ENCODE results near the gene APBB3. TPM values are rescaled to one million over a fixed set of nuclear protein-coding genes. Genes with fewer than 3 reads are reported as not detected.

The APBB3 gene
- total RNA-seq, 1 experiment from 2014 or later = 9.2 TPM

- in situ Hi-C loops (cut with HindIII; ENCODE audit: low pct_unique_long_range_greater_than_20kb, low sequenced_read_pairs) = no loop called here
- no peak for DNase-seq (ENCODE audit: low read depth, low spot score)
Measured at GRCh38 chr5:140561753-140562523, 2.5 kb downstream of the APBB3 start.

GRCh38 chr5:140560227-140560626 is 4.2 kb downstream of the APBB3 start:
- no peak for DNase-seq (ENCODE audit: low read depth, low spot score)
- in situ Hi-C loops (cut with HindIII; ENCODE audit: low pct_unique_long_range_greater_than_20kb, low sequenced_read_pairs) = no loop called here

GRCh38 chr5:140558542-140558941 is 5.9 kb downstream of the APBB3 start:
- in situ Hi-C loops (cut with HindIII; ENCODE audit: low pct_unique_long_range_greater_than_20kb, low sequenced_read_pairs) = no loop called here

DNA sequence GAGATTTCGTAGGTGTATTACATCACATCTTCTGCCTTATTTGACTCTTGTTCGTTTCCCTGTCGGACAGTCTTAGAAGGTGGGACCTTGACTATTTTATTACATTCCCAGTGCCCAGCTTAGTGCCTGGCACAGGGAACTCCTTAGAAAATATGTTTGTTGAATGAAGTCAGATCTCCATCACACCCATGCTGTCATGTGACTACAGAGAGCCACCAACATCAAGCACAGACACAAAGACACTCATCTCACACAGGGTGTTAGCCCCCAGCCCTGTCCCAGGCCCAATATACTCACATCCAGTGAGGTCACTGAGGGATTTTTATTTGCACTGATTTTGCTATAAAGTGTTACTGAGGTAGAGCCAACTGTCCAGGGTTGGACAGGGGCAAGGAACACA is 6.4 kb downstream of the APBB3 start:
- in situ Hi-C loops (cut with HindIII; ENCODE audit: low pct_unique_long_range_greater_than_20kb, low sequenced_read_pairs) = no loop called here

More at GRCh38 chr5:140558542-140558941, 5.9 kb downstream of the APBB3 start:
- no peak for DNase-seq (ENCODE audit: low read depth, low spot score)

GRCh38 chr5:140557136-140557805 is 7.1 kb downstream of the APBB3 start, which contains the start of gene SRA1:
TSS of gene SRA1 (minus strand) at chr5:140557473. CDS start at chr5:140557452, 21 bp downstream.
- DNase-seq (ENCODE audit: low read depth, low spot score) = peak; percentile 88
- in situ Hi-C loops (cut with HindIII; ENCODE audit: low pct_unique_long_range_greater_than_20kb, low sequenced_read_pairs) = no loop called here

More for the DNA sequence above, 6.4 kb downstream of the APBB3 start:
- DNase-seq (ENCODE audit: low read depth, low spot score) = no peak

DNA sequence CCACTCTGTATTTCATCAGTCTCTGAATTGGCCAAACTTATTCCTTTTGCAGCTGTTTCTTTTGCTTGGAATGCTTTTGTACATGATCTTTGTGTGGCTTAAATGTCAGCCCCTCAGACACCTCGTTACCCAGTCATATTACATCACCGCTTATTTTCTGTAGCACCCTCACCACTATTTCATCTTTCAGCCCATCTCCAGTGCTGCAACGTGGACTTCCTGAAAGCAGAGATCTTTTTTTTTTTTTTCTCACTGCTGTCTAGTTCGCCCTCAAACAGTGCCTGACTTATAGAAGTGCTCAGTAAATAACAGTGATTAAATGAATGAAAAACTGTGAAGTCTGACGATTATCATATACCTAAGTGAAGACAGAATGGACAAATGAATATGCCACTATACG is 8.0 kb downstream of the APBB3 start:
- in situ Hi-C loops (cut with HindIII; ENCODE audit: low pct_unique_long_range_greater_than_20kb, low sequenced_read_pairs) = no loop called here
- DNase-seq (ENCODE audit: low read depth, low spot score) = no peak

GRCh38 chr5:140555747-140556312 is 8.6 kb downstream of the APBB3 start:
- in situ Hi-C loops (cut with HindIII; ENCODE audit: low pct_unique_long_range_greater_than_20kb, low sequenced_read_pairs) = no loop called here

DNA sequence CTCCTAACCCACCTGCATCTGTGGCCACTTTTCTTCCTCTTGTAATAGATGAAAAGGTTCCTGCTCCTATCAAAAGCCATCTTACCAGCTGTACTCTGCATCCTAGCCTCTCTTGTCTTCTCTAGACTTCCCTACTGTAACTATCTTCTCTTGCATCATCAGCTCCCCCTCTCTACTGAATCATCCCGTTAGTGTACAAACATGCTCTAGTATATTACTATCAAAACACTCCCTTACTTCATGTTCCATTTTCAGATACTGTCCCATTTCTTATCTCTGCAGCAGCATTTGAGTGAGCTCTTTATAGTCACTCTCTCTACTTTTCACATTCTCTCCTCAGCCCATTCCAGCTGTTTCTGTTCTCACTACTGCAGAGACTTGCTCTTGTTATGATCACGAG is 9.9 kb downstream of the APBB3 start:
- no peak for DNase-seq (ENCODE audit: low read depth, low spot score)
- in situ Hi-C loops (cut with HindIII; ENCODE audit: low pct_unique_long_range_greater_than_20kb, low sequenced_read_pairs) = no loop called here

More at GRCh38 chr5:140555747-140556312, 8.6 kb downstream of the APBB3 start:
- DNase-seq (ENCODE audit: low read depth, low spot score) = no peak

- in situ Hi-C loops (cut with HindIII; ENCODE audit: low pct_unique_long_range_greater_than_20kb, low sequenced_read_pairs) = no loop called here
- DNase-seq (ENCODE audit: low read depth, low spot score) = no peak
Measured at GRCh38 chr5:140553657-140554056, 10.7 kb downstream of the APBB3 start.

DNA sequence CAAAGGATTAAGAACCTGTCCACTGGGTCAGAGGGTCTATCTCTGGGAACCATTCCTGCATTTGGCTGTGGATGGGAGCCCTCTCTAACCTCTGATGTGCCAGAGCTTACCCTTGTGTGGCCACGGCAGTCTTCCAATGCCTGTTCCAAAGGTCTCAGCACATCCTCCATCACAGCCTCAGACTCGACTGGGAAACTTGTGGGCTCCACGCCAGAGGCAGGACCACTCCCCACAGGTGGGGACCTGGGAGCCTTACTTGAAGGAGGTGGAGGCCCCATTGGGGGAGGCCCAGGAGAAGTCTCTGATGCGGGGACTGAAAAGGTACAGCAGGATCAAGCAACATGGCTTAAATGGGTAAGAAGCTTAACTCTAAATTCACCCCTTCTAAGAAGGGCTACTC is 12.5 kb downstream of the APBB3 start:
- DNase-seq (ENCODE audit: low read depth, low spot score) = no peak
- in situ Hi-C loops (cut with HindIII; ENCODE audit: low pct_unique_long_range_greater_than_20kb, low sequenced_read_pairs) = no loop called here

GRCh38 chr5:140550147-140551079 is 14.0 kb downstream of the APBB3 start:
- DNase-seq (ENCODE audit: low read depth, low spot score) = no peak
- in situ Hi-C loops (cut with HindIII; ENCODE audit: low pct_unique_long_range_greater_than_20kb, low sequenced_read_pairs) = no loop called here

- in situ Hi-C loops (cut with HindIII; ENCODE audit: low pct_unique_long_range_greater_than_20kb, low sequenced_read_pairs) = no loop called here
- no peak for DNase-seq (ENCODE audit: low read depth, low spot score)
Measured at GRCh38 chr5:140549237-140550144, 14.9 kb downstream of the APBB3 start.

DNA sequence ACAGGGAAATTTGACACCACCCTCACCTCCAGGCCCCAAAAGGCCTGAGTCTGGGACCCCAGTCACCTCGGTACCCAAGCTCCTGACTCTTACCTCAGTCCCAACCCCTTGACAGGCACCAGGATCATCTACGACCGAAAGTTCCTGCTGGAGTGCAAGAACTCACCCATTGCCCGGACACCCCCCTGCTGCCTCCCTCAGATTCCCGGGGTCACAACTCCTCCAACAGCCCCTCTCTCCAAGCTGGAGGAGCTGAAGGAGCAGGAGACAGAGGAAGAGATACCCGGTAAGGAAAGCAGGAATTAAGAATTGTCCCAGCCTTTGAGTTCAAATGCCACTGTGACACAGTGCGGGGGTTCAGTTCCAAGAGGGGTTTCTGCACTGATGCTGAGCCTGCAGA is 15.6 kb downstream of the APBB3 start:
- in situ Hi-C loops (cut with HindIII; ENCODE audit: low pct_unique_long_range_greater_than_20kb, low sequenced_read_pairs) = no loop called here
- no peak for DNase-seq (ENCODE audit: low read depth, low spot score)

DNA sequence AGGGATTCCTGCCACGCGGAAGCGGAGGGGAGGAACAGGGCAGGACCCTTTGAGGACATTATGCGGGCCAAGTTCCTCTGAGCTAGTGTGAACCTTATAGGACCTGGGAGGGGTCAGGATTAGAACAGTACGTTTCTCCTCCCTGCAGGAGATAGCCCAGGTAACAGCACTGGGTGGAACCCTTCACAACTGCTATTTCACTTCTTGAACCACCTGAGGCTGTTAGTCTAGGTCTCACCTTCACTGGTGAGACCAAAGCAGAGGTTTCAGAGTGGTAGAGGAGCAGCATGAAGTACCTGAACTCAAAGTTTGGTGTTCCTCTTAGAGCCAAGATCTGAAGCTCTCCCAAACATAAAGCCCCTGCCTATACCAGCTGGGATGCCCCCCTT is 16.1 kb downstream of the APBB3 start:
- no peak for DNase-seq (ENCODE audit: low read depth, low spot score)
- in situ Hi-C loops (cut with HindIII; ENCODE audit: low pct_unique_long_range_greater_than_20kb, low sequenced_read_pairs) = no loop called here

GRCh38 chr5:140547508-140548299 is 16.7 kb downstream of the APBB3 start, which contains the start of gene EIF4EBP3:
TSS of gene EIF4EBP3 (plus strand) at chr5:140547662. CDS start at chr5:140547738, 76 bp downstream.
- peak; percentile 93 for DNase-seq (ENCODE audit: low read depth, low spot score)

More at GRCh38 chr5:140547508-140548299, 16.7 kb downstream of the APBB3 start, which contains the start of gene EIF4EBP3:
- in situ Hi-C loops (cut with HindIII; ENCODE audit: low pct_unique_long_range_greater_than_20kb, low sequenced_read_pairs) = no loop called here
